ENCODE measurements around the gene HLA-E.

- TF ChIP-seq PATZ1 (CRISPR knock-in tag; IDR thresholded peaks at IDR 0.05; ENCODE audit: borderline replicate concordance) (no peak), SNAI2 (CRISPR knock-in tag; IDR thresholded peaks at IDR 0.05) (no peak), POU6F1 (CRISPR knock-in tag; IDR thresholded peaks at IDR 0.05; ENCODE audit: borderline replicate concordance, low read depth) (no peak), ZFP30 (CRISPR knock-in tag; IDR thresholded peaks at IDR 0.05) (no peak), RARB (CRISPR knock-in tag; IDR thresholded peaks at IDR 0.05) (no peak), TSHZ2 (CRISPR knock-in tag; IDR thresholded peaks at IDR 0.05) (no peak), ZNF70 (CRISPR knock-in tag; IDR thresholded peaks at IDR 0.05) (no peak), ZFP3 (CRISPR knock-in tag; IDR thresholded peaks at IDR 0.05) (no peak), ZNF8 (CRISPR knock-in tag; IDR thresholded peaks at IDR 0.05) (no peak), CSRNP3 (CRISPR knock-in tag; IDR thresholded peaks at IDR 0.05) (no peak), ZC3H10 (CRISPR knock-in tag; IDR thresholded peaks at IDR 0.05) (no peak), BACH2 (CRISPR knock-in tag; IDR thresholded peaks at IDR 0.05; ENCODE audit: borderline replicate concordance) (no peak), CREB5 (CRISPR knock-in tag; IDR thresholded peaks at IDR 0.05; ENCODE audit: low read depth) (no peak)
Observed at GRCh38 chr6:30495993-30496392, 6.7 kb downstream of the HLA-E start.

Measured in SK-N-SH treated with all-trans-retinoic acid at 6 μM for 48 hours (cell line).